GM12892 (cell line): ENCODE measurements around the gene NFIL3.

Experiments
- POLR2A ChIP-seq: IDR thresholded peaks from 2 replicates; pipeline ENCODE4 v1.6.1; 2011; ENCODE audit warnings: low read depth, low read length, control low read depth
- POLR2AphosphoS5 ChIP-seq: IDR thresholded peaks from 2 replicates; pipeline ENCODE4 v1.6.1; 2011; ENCODE audit warnings: low read depth, low read length, control low read depth

GRCh38 chr9:91411096-91411771, 12.4 kb downstream of the NFIL3 start:
- TF ChIP-seq POLR2A (no peak), POLR2AphosphoS5 (no peak)
